Measurements from ENCODE around the gene LARP1B.
A peak's percentile ranks its signal among the peaks of the same experiment; 100 is the strongest.
"Not testable (repeated sequence)": the region's sequence is repeated elsewhere in the genome, so short reads cannot be mapped to it uniquely, and the experiment has no call there.

Gene LARP1B

DNA sequence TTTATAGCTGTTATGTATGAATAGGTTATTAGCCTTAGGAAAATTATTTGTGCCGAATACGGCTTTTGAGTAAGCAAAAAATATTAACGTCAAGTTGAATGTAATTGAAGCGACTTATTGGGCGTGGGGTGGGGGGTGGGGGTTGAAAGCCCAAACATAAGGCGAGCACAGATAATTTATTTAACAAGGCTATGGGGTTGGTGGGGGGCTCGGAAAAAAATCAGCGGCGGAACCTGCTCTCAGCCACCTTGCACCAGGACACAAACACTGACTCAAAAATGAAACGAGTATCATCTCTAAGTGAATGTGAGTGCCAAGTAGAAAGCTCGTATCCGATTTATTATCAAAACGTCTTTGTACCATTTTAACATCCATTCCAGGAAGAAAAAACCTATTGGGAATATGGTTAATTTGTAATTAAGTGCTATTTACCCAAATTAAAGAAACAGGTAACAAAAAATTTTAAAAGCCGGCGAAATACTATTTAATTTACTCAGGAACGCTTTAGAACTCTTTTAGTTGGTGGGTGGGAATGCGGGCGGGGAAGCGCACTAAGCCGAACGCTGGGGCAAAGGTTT, 902 bp upstream of the LARP1B start:
- H3K9ac ChIP-seq (ENCODE audit: low read length), result peak overlapping the region; percentile 90
- peak overlapping the region; percentile 75 for H3K27ac ChIP-seq (ENCODE audit: low read length)
- no peaks in the 10 kb centered on the region for H3K36me3 ChIP-seq (ENCODE audit: control insufficient read depth, low read depth, low read length)
- no peaks in the 10 kb centered on the region for H3K9me3 ChIP-seq (ENCODE audit: control insufficient read depth, low read depth, low read length)
- peak overlapping the region; percentile 85 for H3K4me3 ChIP-seq (ENCODE audit: low read length)
- H3K4me1 ChIP-seq (ENCODE audit: control insufficient read depth, low read depth, low read length), result peaks cover 11% of the 10 kb centered on the region
- H3K27me3 ChIP-seq (ENCODE audit: control insufficient read depth, insufficient read depth, low read length), result no peaks in the 10 kb centered on the region

DNA sequence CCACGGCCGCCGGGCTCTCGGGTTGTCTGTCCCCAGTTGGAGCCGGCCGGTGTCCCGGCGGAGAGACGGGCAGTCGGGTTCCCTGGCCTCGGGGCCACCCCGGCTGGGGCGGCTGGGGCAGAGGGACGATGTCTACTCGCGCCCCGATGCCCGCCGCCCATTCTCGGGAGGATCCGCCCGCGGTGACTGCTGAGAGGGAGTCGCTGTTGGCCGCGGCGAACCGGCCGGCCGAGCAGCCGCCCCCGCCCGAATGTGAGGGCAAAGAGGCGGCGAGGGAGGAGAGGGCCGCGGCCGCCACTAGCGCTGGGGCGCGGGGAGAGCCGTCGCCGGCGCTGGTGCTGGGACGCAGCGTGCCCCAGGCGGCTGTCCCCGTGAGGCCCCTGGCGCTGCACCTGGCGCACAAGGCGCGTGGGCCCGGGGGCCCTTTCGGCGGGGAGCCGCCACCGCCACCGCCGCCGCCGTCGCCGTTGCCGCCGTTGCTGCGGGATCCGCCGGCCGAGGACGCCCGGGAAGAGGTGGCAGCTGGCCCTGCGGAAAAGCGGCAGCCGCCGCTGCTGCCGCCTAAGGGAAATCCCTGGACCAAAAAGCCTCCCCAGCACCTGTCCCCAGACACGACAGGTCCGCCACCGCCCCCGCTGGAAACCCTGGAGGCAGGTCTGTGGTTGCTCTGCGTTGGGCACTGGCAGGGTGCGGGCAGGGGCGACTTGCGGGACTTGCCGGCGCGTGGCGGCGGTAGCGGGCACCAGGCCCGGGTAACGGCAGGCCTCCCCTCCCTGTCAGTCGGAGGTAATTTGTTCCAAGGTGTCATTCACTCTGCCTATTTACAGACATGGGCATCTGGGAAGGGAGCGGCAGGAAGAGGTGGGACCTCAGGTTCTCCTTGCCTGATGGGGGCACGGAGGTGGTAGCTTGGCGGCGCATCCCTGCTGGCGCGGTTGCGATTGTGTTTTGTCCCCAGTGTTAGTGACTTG, 739 bp downstream of the LARP1B start:
- H3K27me3 ChIP-seq (ENCODE audit: control insufficient read depth, insufficient read depth, low read length), result no peaks in the 10 kb centered on the region
- no peaks in the 10 kb centered on the region for H3K9me3 ChIP-seq (ENCODE audit: control insufficient read depth, low read depth, low read length)
- H3K4me1 ChIP-seq (ENCODE audit: control insufficient read depth, low read depth, low read length), result peaks cover 6% of the 10 kb centered on the region
- no peaks in the 10 kb centered on the region for H3K36me3 ChIP-seq (ENCODE audit: control insufficient read depth, low read depth, low read length)
- H3K9ac ChIP-seq (ENCODE audit: low read length), result peak overlapping the region; percentile 45
- H3K27ac ChIP-seq (ENCODE audit: low read length), result no peak overlapping the region
- peak overlapping the region; percentile 85 for H3K4me3 ChIP-seq (ENCODE audit: low read length)

DNA sequence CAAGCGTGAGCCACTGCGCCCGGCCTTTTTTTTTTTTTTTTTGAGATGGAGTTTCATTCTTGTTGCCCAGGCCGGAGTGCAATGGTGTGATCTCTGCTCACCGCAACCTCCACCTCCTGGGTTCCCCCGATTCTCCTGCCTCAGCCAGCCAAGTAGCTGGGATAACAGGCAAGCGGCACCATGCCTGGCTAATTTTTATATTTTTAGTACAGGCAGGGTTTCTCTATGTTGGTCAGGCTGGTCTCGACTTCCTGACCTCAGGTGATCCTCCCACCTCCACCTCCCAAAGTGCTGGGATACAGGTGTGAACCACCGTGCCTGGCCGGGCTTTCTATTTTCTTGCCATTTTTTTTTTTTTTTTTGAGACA, 5.3 kb downstream of the LARP1B start:
- not testable (repeated sequence) for H3K36me3 ChIP-seq (ENCODE audit: control insufficient read depth, low read depth, low read length); H3K27ac ChIP-seq (ENCODE audit: low read length); H3K9me3 ChIP-seq (ENCODE audit: control insufficient read depth, low read depth, low read length); H3K27me3 ChIP-seq (ENCODE audit: control insufficient read depth, insufficient read depth, low read length); H3K9ac ChIP-seq (ENCODE audit: low read length); H3K4me1 ChIP-seq (ENCODE audit: control insufficient read depth, low read depth, low read length); H3K4me3 ChIP-seq (ENCODE audit: low read length)

DNA sequence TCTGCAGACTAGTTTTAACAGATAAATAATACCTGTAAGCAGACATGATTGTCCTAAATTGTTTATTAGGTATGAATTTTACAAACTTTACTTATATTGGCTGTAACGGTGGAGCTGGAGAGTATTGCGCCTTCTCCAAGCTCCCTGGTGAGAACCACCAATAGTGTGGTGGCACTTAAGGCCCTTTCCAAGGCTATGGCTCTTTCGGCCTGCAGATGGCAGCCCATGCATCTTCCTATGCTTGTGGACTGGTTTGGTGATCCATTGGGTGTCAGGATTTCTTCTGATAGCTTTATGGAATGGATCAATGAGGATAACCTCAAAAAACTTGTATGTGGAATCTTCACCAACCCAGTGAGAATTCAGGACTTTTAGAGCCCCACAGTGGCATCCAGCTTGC, 7.8 kb downstream of the LARP1B start:
- H3K4me1 ChIP-seq (ENCODE audit: control insufficient read depth, low read depth, low read length), result no peaks in the 10 kb centered on the region
- H3K9ac ChIP-seq (ENCODE audit: low read length), result no peak overlapping the region
- H3K4me3 ChIP-seq (ENCODE audit: low read length), result no peak overlapping the region
- no peaks in the 10 kb centered on the region for H3K27me3 ChIP-seq (ENCODE audit: control insufficient read depth, insufficient read depth, low read length)
- no peak overlapping the region for H3K27ac ChIP-seq (ENCODE audit: low read length)
- no peaks in the 10 kb centered on the region for H3K36me3 ChIP-seq (ENCODE audit: control insufficient read depth, low read depth, low read length)
- no peaks in the 10 kb centered on the region for H3K9me3 ChIP-seq (ENCODE audit: control insufficient read depth, low read depth, low read length)

DNA sequence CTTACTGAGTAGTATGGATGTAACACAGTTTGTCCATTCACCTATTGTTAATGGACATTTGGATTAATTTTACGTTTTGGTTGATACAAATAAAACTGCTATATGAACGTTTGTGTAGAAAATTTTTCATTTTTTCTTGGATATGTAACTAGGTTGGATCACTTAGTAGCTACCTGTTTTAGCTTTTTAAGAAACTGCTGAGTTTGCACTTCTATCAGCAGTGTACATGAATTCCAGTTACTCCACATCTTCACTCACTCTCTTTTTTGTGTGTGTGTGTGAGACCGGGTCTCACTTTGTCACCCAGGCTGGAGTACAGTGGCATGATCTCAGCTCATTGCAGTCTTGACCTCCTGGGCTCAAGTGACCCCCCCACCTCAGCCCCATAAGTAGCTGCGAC, 15.4 kb downstream of the LARP1B start:
- no peaks in the 10 kb centered on the region for H3K9me3 ChIP-seq (ENCODE audit: control insufficient read depth, low read depth, low read length)
- peaks cover 28% of the 10 kb centered on the region for H3K36me3 ChIP-seq (ENCODE audit: control insufficient read depth, low read depth, low read length)
- no peak overlapping the region for H3K27ac ChIP-seq (ENCODE audit: low read length)
- H3K4me3 ChIP-seq (ENCODE audit: low read length), result no peak overlapping the region
- no peaks in the 10 kb centered on the region for H3K27me3 ChIP-seq (ENCODE audit: control insufficient read depth, insufficient read depth, low read length)
- H3K9ac ChIP-seq (ENCODE audit: low read length), result no peak overlapping the region
- no peaks in the 10 kb centered on the region for H3K4me1 ChIP-seq (ENCODE audit: control insufficient read depth, low read depth, low read length)

DNA sequence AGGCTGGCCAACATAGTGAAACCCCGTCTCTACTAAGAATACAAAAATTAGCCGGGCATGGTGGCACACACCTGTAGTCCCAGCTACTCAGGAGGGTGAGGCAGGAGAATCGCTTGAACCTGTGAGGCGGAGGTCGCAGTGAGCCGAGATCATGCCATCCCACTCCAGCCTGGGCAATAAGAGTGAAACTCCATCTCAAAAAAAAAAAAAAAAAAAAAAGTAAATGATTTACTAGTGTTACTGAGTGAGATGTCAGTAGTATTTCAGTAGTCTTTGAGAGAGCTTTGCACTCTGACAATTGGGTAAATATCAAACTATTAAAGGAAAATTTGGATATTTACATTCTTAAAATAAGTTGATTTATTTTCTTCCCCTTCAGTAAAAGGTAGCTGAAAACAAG, 34.2 kb downstream of the LARP1B start:
- H3K27ac ChIP-seq (ENCODE audit: low read length); H3K27me3 ChIP-seq (ENCODE audit: control insufficient read depth, insufficient read depth, low read length); H3K4me1 ChIP-seq (ENCODE audit: control insufficient read depth, low read depth, low read length); H3K4me3 ChIP-seq (ENCODE audit: low read length); H3K9ac ChIP-seq (ENCODE audit: low read length); H3K9me3 ChIP-seq (ENCODE audit: control insufficient read depth, low read depth, low read length): not testable (repeated sequence)
- H3K36me3 ChIP-seq (ENCODE audit: control insufficient read depth, low read depth, low read length), result peaks cover 29% of the 10 kb centered on the region

DNA sequence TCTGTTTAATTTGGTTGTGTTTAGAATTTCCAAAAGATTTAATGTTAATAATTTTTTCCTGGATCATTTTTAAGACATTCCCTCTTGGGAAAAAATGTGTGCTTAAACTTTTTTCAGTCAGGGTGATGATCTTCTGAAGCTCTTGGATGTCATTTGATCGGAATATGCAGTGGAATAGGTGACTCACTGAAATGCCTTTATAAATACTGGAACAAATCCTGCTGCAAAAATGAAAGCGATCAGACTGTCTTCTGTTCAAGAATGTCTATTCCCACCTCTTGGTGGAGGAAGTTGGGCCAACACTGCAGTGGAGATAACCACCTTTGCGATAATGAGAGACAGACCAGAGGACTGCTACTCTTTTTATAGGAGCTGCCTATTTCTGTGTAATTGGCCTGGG, 46.7 kb downstream of the LARP1B start:
- H3K4me1 ChIP-seq (ENCODE audit: control insufficient read depth, low read depth, low read length), result no peaks in the 10 kb centered on the region
- no peaks in the 10 kb centered on the region for H3K9me3 ChIP-seq (ENCODE audit: control insufficient read depth, low read depth, low read length)
- no peak overlapping the region for H3K27ac ChIP-seq (ENCODE audit: low read length)
- peaks cover 25% of the 10 kb centered on the region for H3K36me3 ChIP-seq (ENCODE audit: control insufficient read depth, low read depth, low read length)
- no peaks in the 10 kb centered on the region for H3K27me3 ChIP-seq (ENCODE audit: control insufficient read depth, insufficient read depth, low read length)
- H3K4me3 ChIP-seq (ENCODE audit: low read length), result no peak overlapping the region
- H3K9ac ChIP-seq (ENCODE audit: low read length), result no peak overlapping the region

DNA sequence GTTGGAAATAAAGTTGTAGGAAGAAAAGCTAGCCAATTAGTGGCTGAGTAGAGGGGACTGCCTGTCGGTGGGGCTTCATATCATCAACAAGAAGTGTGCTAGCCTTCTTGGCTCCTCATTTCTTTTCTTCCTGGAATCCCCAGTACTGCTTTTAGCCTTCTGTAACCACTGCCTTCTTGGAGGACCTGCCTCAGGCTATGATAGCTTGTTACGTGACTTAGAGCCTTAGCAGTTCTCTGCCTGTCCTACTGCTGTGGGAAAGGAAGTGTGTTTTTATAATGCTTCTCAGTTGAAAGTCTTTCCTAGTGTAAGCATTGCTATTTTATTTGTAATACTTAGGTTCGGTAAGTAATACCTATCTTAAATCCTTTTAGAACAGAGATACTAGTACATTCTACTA, 61.9 kb downstream of the LARP1B start:
- Histone ChIP-seq H3K27me3 (ENCODE audit: control insufficient read depth, insufficient read depth, low read length) (no peaks in the 10 kb centered on the region), H3K27ac (ENCODE audit: low read length) (no peak overlapping the region), H3K9ac (ENCODE audit: low read length) (no peak overlapping the region), H3K9me3 (ENCODE audit: control insufficient read depth, low read depth, low read length) (no peaks in the 10 kb centered on the region), H3K4me3 (ENCODE audit: low read length) (no peak overlapping the region), H3K4me1 (ENCODE audit: control insufficient read depth, low read depth, low read length) (no peaks in the 10 kb centered on the region), H3K36me3 (ENCODE audit: control insufficient read depth, low read depth, low read length) (peaks cover 28% of the 10 kb centered on the region)

DNA sequence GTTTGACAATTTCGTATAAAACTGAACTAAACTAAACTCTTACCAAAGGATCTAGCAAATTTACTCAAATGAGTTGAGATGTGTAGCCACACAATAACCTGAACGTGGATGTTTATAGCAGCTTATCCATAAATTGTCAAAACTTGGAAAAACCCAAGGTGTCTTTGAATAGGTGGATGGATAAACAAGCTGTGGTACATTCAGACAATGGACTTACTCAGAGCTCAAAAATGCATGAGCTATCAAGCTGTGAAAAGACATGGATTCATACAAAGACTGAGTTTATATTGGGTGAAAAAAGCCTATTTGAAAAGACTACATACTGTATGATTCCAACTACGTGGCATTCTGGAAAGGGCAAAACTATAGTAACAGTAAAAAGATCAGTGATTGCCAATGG, 69.5 kb downstream of the LARP1B start:
- H3K27ac ChIP-seq (ENCODE audit: low read length), result no peak overlapping the region
- H3K4me3 ChIP-seq (ENCODE audit: low read length), result no peak overlapping the region
- no peak overlapping the region for H3K9ac ChIP-seq (ENCODE audit: low read length)
- H3K27me3 ChIP-seq (ENCODE audit: control insufficient read depth, insufficient read depth, low read length), result no peaks in the 10 kb centered on the region
- no peaks in the 10 kb centered on the region for H3K4me1 ChIP-seq (ENCODE audit: control insufficient read depth, low read depth, low read length)
- no peaks in the 10 kb centered on the region for H3K9me3 ChIP-seq (ENCODE audit: control insufficient read depth, low read depth, low read length)
- H3K36me3 ChIP-seq (ENCODE audit: control insufficient read depth, low read depth, low read length), result no peaks in the 10 kb centered on the region

DNA sequence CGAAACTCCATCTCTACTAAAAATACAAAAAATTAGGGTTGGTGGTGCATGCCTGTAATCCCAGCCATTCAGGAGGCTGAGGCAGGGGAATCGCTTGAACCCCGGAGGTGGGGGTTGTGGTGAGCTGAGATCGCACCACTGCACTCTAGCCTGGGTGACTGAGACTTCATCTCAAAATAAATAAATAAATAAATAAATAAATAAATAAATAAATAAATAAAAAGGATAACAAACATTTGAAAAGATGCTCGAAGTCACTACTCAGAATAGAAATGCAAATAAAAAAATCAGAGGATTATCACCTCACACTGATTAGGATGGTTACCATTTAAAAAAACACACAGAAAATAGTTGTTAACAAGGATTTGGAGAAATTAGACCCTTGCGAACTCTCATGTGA, 73.8 kb downstream of the LARP1B start:
- no peaks in the 10 kb centered on the region for H3K9me3 ChIP-seq (ENCODE audit: control insufficient read depth, low read depth, low read length)
- no peak overlapping the region for H3K4me3 ChIP-seq (ENCODE audit: low read length)
- no peak overlapping the region for H3K27ac ChIP-seq (ENCODE audit: low read length)
- no peak overlapping the region for H3K9ac ChIP-seq (ENCODE audit: low read length)
- H3K4me1 ChIP-seq (ENCODE audit: control insufficient read depth, low read depth, low read length), result no peaks in the 10 kb centered on the region
- no peaks in the 10 kb centered on the region for H3K27me3 ChIP-seq (ENCODE audit: control insufficient read depth, insufficient read depth, low read length)
- no peaks in the 10 kb centered on the region for H3K36me3 ChIP-seq (ENCODE audit: control insufficient read depth, low read depth, low read length)

DNA sequence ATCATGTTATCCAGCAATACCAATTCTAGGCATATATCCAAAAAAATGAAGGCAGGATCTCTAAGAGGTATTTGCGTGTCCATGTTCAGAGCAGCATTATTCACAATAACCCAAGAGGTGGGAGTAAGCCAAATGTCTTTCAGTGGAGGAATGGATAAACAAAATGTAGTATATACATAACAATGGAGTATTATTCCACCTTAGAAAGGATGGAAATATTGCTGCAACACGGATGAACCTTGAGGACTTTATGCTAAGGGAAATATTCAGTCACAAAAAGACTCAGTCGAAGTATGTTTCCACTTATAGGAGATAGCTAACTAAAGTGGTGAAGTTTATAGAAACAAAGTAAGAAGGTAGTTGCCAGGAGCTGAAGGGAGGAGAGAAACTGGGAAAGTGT, 74.3 kb downstream of the LARP1B start:
- Histone ChIP-seq H3K27me3 (ENCODE audit: control insufficient read depth, insufficient read depth, low read length) (no peaks in the 10 kb centered on the region), H3K4me3 (ENCODE audit: low read length) (no peak overlapping the region), H3K9me3 (ENCODE audit: control insufficient read depth, low read depth, low read length) (no peaks in the 10 kb centered on the region), H3K36me3 (ENCODE audit: control insufficient read depth, low read depth, low read length) (no peaks in the 10 kb centered on the region), H3K4me1 (ENCODE audit: control insufficient read depth, low read depth, low read length) (no peaks in the 10 kb centered on the region), H3K9ac (ENCODE audit: low read length) (no peak overlapping the region), H3K27ac (ENCODE audit: low read length) (no peak overlapping the region)

DNA sequence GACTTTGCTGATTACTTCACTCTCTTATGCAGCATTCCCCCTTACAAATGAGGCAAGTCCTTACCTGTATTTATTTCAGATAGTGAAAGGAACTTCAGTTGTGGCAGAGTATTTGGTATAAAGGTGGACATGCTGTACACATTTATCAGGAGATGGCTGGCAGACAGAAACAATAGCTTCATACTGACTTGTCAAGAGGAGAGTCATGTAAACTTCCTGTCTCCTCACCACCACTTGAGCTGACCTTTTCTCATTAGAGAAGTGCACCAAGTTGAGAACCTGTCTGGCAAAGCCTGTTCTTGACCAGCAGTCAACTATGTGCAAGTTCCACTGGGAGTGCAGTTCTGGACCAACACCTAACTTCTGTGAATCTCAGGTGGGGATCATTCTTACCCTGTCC, 80.8 kb downstream of the LARP1B start:
- H3K27me3 ChIP-seq (ENCODE audit: control insufficient read depth, insufficient read depth, low read length), result no peaks in the 10 kb centered on the region

More for the DNA sequence above, 80.8 kb downstream of the LARP1B start:
- Histone ChIP-seq H3K4me3 (ENCODE audit: low read length) (no peak overlapping the region), H3K9ac (ENCODE audit: low read length) (no peak overlapping the region), H3K9me3 (ENCODE audit: control insufficient read depth, low read depth, low read length) (no peaks in the 10 kb centered on the region), H3K4me1 (ENCODE audit: control insufficient read depth, low read depth, low read length) (no peaks in the 10 kb centered on the region), H3K36me3 (ENCODE audit: control insufficient read depth, low read depth, low read length) (no peaks in the 10 kb centered on the region), H3K27ac (ENCODE audit: low read length) (no peak overlapping the region)

All from iPS-18a (cell line).